ENCODE data around the gene EYA2.
"Not testable (repeated sequence)": the region's sequence is repeated elsewhere in the genome, so short reads cannot be mapped to it uniquely, and the experiment has no call there.

DNA sequence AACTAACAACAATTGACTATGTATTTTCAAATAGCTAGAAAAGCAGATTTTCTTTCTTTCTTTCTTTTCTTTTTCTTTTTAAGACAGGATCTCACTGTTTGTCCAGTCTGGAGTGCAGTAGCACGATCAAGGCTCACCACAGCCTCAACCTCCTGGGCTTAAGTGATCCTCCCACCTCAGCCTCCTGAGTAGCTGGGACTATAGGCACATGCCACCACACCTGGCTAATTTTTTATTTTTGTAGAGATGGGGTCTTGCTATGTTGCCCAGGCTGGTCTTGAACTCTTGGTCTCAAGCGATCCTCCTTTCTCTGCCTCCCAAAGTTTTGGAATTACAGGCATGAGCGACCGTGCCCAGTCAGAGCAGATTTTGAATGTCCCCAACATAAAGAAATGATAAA is 67.3 kb downstream of the EYA2 start:
- TF ChIP-seq, protein P1, sequence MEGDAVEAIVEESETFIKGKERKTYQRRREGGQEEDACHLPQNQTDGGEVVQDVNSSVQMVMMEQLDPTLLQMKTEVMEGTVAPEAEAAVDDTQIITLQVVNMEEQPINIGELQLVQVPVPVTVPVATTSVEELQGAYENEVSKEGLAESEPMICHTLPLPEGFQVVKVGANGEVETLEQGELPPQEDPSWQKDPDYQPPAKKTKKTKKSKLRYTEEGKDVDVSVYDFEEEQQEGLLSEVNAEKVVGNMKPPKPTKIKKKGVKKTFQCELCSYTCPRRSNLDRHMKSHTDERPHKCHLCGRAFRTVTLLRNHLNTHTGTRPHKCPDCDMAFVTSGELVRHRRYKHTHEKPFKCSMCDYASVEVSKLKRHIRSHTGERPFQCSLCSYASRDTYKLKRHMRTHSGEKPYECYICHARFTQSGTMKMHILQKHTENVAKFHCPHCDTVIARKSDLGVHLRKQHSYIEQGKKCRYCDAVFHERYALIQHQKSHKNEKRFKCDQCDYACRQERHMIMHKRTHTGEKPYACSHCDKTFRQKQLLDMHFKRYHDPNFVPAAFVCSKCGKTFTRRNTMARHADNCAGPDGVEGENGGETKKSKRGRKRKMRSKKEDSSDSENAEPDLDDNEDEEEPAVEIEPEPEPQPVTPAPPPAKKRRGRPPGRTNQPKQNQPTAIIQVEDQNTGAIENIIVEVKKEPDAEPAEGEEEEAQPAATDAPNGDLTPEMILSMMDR (IDR thresholded peaks at IDR 0.05), result not testable (repeated sequence)
- not testable (repeated sequence) for TF ChIP-seq POLR2AphosphoS5, POLR2A (IDR thresholded peaks at IDR 0.05)

Data from prostate gland (tissue), 2 donors.